Activated CD8-positive, alpha-beta T cell treated with anti-CD3 and anti-CD28 coated beads, Interleukin-2, amount 10 ng/mL, durations not matched to agents 7 days and 5 days (primary cell): ENCODE measurements around the gene BMP3. TPM values are rescaled to one million over a fixed set of nuclear protein-coding genes. Genes with fewer than 3 reads are reported as not detected.

Source experiments
- ATAC-seq: fragments of 150-1000 bp; cut with Tn5 transposase; one replicate; pipeline ENCODE4 v1.10.0; 2021; ENCODE audit warnings: moderate library complexity
- CTCF ChIA-PET: fragments of 350-600 bp; sonication (Branson Sonifier 250); formaldehyde crosslinking; loops from one replicate; lab custom pipeline; 2021; ENCODE audit warnings: antibody characterized with exemption; lab: Charles Lee
- POLR2A ChIA-PET: fragments of 350-600 bp; sonication (Branson Sonifier 250); formaldehyde crosslinking; loops from one replicate; lab custom pipeline; 2021; ENCODE audit warnings: antibody characterized with exemption; lab: Charles Lee
- DNase-seq: peaks from one replicate; pipeline ENCODE4 v3.0.0-alpha.2; 2020
- H3K27ac Mint-ChIP-seq: one replicate; pipeline ENCODE4 v1.8.0; 2021; ENCODE audit warnings: mild to moderate bottlenecking, mixed read lengths
- H3K27me3 Mint-ChIP-seq: one replicate; pipeline ENCODE4 v1.8.0; 2021; ENCODE audit warnings: low read depth, mixed read lengths
- H3K36me3 Mint-ChIP-seq: one replicate; pipeline ENCODE4 v1.8.0; 2021; ENCODE audit warnings: low read depth, mixed read lengths
- H3K4me1 Mint-ChIP-seq: one replicate; pipeline ENCODE4 v1.8.0; 2021; ENCODE audit warnings: low read depth, mixed read lengths
- H3K4me3 Mint-ChIP-seq: one replicate; pipeline ENCODE4 v1.8.0; 2021; ENCODE audit warnings: mild to moderate bottlenecking, mixed read lengths
- H3K9me3 Mint-ChIP-seq: one replicate; pipeline ENCODE4 v1.8.0; 2022; ENCODE audit warnings: mixed read lengths; ENCODE audit not compliant: insufficient read depth
- total RNA-seq, 2 experiments: library from RNA; stranded (reverse); gene quantifications; one replicate each; pipeline ENCODE4 v1.2.3, GENCODE V29; 2021

The BMP3 gene
- total RNA-seq, 2 experiments from 2014 or later: not detected

DNA sequence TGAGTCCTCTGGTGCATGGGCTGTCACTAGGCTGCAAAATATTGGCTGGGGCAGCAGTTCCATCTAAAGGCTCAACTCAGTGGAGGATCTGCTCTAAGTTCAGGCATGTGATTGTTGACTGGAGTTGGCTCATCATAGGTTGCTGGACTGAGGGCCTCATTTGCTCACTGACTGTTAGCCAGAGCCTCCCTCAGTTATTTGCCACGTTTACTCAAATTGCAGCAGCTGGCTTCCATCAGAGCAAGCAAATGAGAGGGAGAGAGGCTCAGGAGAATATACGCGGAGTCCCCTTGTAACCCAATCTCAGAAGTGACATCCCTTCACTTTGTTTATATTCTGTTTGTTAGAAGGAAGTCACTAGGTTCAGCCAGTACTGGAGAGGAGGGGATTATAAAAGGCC lies 54.1 kb downstream of the BMP3 start:
- CTCF ChIA-PET: no interaction called here
- H3K27ac Mint-ChIP-seq: no peak overlapping the region
- H3K9me3 Mint-ChIP-seq: no peaks in the 10 kb centered on the region
- POLR2A ChIA-PET: no interaction called here
- H3K4me1 Mint-ChIP-seq: no peaks in the 10 kb centered on the region
- H3K27me3 Mint-ChIP-seq: no peaks in the 10 kb centered on the region
- no peak overlapping the region for H3K4me3 Mint-ChIP-seq
- no peaks in the 10 kb centered on the region for H3K36me3 Mint-ChIP-seq
- DNase-seq (no peak), ATAC-seq (no peak)

DNA sequence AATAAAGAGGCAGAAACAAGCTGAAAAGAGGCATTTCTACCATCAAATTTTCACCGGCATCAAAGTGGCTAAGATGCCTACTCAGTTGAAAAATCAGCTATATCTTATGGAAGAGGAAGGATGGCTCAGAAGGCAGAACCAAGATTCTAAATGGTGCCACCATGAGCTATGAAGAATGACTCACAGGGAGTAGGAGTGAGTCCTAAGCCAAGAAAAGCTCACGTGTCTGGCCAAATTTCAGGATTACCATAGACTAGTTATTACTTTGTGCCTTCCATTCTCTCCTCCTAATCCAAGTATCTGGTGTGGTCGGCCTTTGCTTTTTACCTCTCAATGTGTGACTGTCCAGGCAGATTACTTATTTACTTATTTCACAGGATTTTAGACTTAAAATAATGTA lies 54.8 kb downstream of the BMP3 start:
- ChIA-PET CTCF (interaction anchor here (1.2 kb wide), 1 partner anchor 14 kb away, joined by 3 read pairs; no protein-coding TSS in a partner anchor), POLR2A (no interaction called here)
- DNase-seq (no peak), ATAC-seq (no peak)
- no peaks in the 10 kb centered on the region for H3K4me1 Mint-ChIP-seq
- no peak overlapping the region for H3K4me3 Mint-ChIP-seq
- no peaks in the 10 kb centered on the region for H3K9me3 Mint-ChIP-seq
- H3K27me3 Mint-ChIP-seq: no peaks in the 10 kb centered on the region
- H3K36me3 Mint-ChIP-seq: no peaks in the 10 kb centered on the region
- no peak overlapping the region for H3K27ac Mint-ChIP-seq

DNA sequence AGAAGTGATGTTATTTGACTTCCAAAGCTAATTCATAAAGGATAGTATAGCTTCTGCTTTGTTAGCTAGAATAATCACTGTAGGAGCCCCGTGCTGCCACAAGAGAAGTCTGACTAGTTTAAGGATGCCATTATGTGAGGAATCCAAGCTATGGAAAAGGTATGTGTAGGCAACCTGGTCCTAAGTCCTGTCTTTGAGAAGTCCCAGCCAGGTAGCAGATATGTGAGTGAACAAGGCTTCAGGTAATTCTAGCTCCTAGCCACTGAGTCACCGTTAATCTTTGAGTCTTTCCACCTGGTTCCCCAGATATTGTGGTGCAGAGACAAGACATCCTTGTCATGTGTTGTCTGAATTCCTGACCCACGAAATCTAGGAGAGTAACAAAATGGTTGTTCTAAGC lies 55.5 kb downstream of the BMP3 start:
- Mint-ChIP-seq H3K9me3 (no peaks in the 10 kb centered on the region), H3K4me3 (no peak overlapping the region), H3K27me3 (no peaks in the 10 kb centered on the region), H3K36me3 (no peaks in the 10 kb centered on the region), H3K27ac (no peak overlapping the region), H3K4me1 (no peaks in the 10 kb centered on the region)
- ATAC-seq (no peak), DNase-seq (no peak)
- POLR2A ChIA-PET: no interaction called here
- CTCF ChIA-PET: interaction anchor here (1.2 kb wide), 1 partner anchor 15 kb away, joined by 3 read pairs; no protein-coding TSS in a partner anchor

DNA sequence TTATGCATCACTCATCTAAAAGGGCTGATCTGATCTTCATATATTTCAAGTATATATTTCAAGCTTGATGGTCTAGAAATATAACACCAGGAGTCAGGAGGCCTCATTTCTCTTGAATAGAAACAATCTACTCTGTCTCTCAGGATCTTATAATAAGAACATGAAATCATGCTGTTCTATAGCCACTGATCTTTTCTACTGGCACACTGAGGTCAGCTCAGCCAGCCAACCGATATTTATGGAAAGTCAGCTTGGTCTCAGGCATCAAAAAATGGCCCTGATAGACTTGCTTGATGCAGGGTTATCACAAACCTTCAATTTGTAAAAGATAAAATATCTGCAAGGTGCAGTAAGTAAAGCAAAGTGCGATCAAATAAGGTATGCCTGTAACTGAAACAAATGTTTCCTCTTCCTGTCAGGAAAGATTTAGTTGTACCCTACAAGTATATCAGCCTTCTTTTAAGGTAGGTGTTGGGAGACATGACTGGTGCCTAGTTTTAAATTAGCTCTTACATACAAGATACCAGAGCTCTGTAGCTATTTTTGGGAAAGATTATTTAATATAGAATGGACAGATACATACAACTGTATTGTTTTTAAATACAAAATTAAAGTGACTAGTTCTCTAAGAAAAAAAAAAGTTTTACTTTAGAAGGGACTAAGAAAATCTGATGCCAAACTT lies 63.4 kb downstream of the BMP3 start:
- H3K27me3 Mint-ChIP-seq: no peaks in the 10 kb centered on the region
- no peak overlapping the region for H3K4me3 Mint-ChIP-seq
- no peaks in the 10 kb centered on the region for H3K4me1 Mint-ChIP-seq
- no peak overlapping the region for H3K27ac Mint-ChIP-seq
- H3K9me3 Mint-ChIP-seq: no peaks in the 10 kb centered on the region
- ChIA-PET CTCF (interaction anchor here (1.3 kb wide), 1 partner anchor 24 kb away, joined by 5 read pairs; no protein-coding TSS in a partner anchor), POLR2A (no interaction called here)
- no peaks in the 10 kb centered on the region for H3K36me3 Mint-ChIP-seq
- no peak for ATAC-seq
- no peak for DNase-seq

DNA sequence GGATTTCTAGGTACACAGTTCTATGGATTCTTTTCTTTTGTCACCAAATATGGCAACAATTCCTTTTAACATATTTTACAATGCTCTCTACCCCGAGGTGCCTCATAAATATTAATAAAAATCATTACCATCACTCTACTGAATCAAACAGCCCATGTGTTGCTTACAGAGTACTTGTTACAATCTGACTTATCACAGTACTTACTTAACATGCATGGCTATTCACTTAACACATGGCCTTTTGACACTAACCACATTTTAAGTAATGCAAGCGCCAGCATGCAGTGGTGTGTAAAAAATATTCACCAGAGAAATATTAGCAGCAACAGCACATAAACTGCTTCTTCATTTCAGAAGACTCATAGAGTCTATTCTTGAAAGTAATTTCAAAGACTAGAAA lies 64.9 kb downstream of the BMP3 start:
- H3K4me3 Mint-ChIP-seq: no peak overlapping the region
- no peaks in the 10 kb centered on the region for H3K9me3 Mint-ChIP-seq
- no peaks in the 10 kb centered on the region for H3K27me3 Mint-ChIP-seq
- ATAC-seq (no peak), DNase-seq (no peak)
- no peaks in the 10 kb centered on the region for H3K36me3 Mint-ChIP-seq
- ChIA-PET POLR2A (no interaction called here), CTCF (no interaction called here)
- H3K4me1 Mint-ChIP-seq: no peaks in the 10 kb centered on the region
- H3K27ac Mint-ChIP-seq: no peak overlapping the region

DNA sequence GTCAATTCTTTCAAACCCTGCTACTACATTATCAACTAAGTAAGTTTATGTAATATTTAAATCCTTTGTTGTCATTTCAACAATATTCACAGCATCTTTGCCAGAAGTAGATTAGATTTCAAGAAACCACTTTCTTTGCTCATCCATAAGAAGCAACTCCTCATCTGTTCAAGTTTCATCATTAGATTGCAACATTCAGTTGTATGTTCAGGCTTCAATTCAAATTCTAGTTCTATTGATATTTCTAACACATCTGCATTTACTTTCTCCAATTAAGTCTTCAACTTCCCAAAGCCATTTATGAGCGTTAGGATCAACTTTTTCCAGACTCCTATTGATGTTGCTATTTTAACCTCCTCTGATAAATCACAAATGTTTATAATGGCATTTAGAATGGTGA lies 66.1 kb downstream of the BMP3 start:
- no peaks in the 10 kb centered on the region for H3K4me1 Mint-ChIP-seq
- ATAC-seq: no peak
- H3K4me3 Mint-ChIP-seq: no peak overlapping the region
- no peak for DNase-seq
- H3K27me3 Mint-ChIP-seq: no peaks in the 10 kb centered on the region
- H3K27ac Mint-ChIP-seq: no peak overlapping the region
- no peaks in the 10 kb centered on the region for H3K9me3 Mint-ChIP-seq
- POLR2A ChIA-PET: no interaction called here
- CTCF ChIA-PET: interaction anchor here (0.9 kb wide), 1 partner anchor 27 kb away, joined by 3 read pairs; no protein-coding TSS in a partner anchor
- no peaks in the 10 kb centered on the region for H3K36me3 Mint-ChIP-seq

DNA sequence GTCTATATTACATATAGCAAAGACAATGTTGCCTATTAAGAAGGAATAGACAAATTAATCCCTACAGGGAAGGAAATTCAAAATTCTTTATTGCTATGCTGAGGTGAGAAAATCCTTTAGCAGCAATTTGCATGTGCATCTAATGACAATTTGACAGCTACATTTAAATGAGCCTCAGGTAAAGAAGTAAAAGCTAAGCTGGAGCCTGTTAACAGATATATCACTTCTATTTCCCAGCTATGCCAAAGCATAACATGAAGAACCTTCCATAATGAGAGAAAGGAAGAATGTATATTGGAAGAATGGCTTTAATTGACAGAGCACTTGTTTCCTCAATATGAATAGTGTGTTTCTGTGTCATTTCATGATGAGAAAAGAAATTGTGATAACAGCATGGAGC lies 71.6 kb downstream of the BMP3 start:
- Mint-ChIP-seq H3K9me3 (no peaks in the 10 kb centered on the region), H3K27me3 (no peaks in the 10 kb centered on the region), H3K27ac (no peak overlapping the region), H3K4me3 (no peak overlapping the region), H3K4me1 (no peaks in the 10 kb centered on the region), H3K36me3 (no peaks in the 10 kb centered on the region)
- DNase-seq (no peak), ATAC-seq (no peak)
- ChIA-PET CTCF (no interaction called here), POLR2A (no interaction called here)

DNA sequence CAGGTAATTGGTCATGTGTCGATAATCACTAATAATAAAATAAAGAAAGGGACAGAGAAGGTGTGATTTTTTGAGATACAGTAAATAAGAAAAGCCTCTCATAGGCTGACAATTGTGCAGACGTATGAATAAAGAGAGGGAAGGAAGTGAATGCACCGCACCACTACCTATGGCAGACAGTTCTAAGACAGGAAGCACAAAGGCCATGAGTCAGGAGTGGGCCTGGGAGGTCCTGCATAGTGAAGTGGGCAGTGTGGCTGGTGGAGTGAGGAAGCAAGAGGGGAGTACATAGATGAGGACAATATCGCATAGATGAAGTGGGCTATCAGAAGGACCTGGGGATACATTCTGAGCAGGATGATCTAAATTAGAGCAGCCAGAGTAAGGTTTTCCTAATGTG lies 75.6 kb downstream of the BMP3 start:
- Mint-ChIP-seq H3K27me3 (no peaks in the 10 kb centered on the region), H3K9me3 (no peaks in the 10 kb centered on the region), H3K4me1 (no peaks in the 10 kb centered on the region), H3K36me3 (no peaks in the 10 kb centered on the region), H3K4me3 (no peak overlapping the region), H3K27ac (no peak overlapping the region)
- no peak for DNase-seq
- POLR2A ChIA-PET: no interaction called here
- ATAC-seq: no peak
- CTCF ChIA-PET: no interaction called here

Other genes with a start within 250 kb of the BMP3 start
- gene PRKG2, start 184.5 kb downstream of the BMP3 start, total RNA-seq: under 1 TPM; 0.23 to 0.26 TPM